Measurements from ENCODE around the gene HNRNPC.

DNA sequence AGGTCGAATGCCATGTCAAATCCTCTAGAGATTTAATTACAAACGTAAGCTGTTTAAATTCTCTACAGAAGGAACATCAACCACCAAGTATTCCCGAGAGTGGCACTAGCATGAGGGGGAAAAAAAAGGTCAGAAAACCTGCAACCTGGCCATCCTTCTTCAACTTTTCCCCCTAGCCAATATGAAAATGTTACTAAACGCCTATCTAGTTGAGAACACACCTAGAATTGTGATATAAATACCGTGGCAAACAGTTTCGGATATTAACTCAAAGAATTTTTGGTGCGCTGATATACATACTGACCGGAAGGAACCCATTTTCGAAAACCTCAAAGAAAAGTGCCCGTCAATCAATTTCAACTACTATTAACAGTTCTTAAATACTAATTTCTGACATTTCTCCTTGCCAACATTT, 1.8 kb downstream of the HNRNPC start:
- TF ChIP-seq POLR2AphosphoS5 (IDR thresholded peaks at IDR 0.05) (no peak), EP300 (IDR thresholded peaks at IDR 0.05) (no peak)
- TF ChIP-seq, protein P1, sequence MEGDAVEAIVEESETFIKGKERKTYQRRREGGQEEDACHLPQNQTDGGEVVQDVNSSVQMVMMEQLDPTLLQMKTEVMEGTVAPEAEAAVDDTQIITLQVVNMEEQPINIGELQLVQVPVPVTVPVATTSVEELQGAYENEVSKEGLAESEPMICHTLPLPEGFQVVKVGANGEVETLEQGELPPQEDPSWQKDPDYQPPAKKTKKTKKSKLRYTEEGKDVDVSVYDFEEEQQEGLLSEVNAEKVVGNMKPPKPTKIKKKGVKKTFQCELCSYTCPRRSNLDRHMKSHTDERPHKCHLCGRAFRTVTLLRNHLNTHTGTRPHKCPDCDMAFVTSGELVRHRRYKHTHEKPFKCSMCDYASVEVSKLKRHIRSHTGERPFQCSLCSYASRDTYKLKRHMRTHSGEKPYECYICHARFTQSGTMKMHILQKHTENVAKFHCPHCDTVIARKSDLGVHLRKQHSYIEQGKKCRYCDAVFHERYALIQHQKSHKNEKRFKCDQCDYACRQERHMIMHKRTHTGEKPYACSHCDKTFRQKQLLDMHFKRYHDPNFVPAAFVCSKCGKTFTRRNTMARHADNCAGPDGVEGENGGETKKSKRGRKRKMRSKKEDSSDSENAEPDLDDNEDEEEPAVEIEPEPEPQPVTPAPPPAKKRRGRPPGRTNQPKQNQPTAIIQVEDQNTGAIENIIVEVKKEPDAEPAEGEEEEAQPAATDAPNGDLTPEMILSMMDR (IDR thresholded peaks at IDR 0.05): no peak

All from gastroesophageal sphincter (tissue), 3 donors.